Astrocyte of the cerebellum (primary cell): ENCODE results near the gene ZFAND3.

ENCODE experiments used
- DNase-seq: peaks from one replicate; pipeline ENCODE4 v3.0.0-alpha.2; 2011; ENCODE audit warnings: low read depth
- H3K4me3 ChIP-seq: 2 replicates; pipeline ENCODE4 v1.5.1; 2011; ENCODE audit warnings: mild to moderate bottlenecking, low read depth, low read length, moderate library complexity
- CTCF ChIP-seq: IDR thresholded peaks from 2 replicates; pipeline ENCODE4 v1.5.1; 2012; ENCODE audit warnings: low read length, low read depth, moderate library complexity, mild to moderate bottlenecking; ENCODE audit errors: missing control alignments
- in situ Hi-C: cut with HindIII; loops from 2 replicates; pipeline ENCODE4 v1.10.0; 2017; ENCODE audit warnings: low sequenced_read_pairs

The ZFAND3 gene

GRCh38 chr6:37819177-37819801 lies at the start of gene ZFAND3:
TSS of gene ZFAND3 (plus strand) at chr6:37819727. CDS start at chr6:37819946, 219 bp downstream.
- no peak for TF ChIP-seq CTCF
- H3K4me3 ChIP-seq = peak within 1 kb of the TSS; percentile 76
- DNase-seq = peak; percentile 91
- in situ Hi-C loops = no loop called here

- no peak for DNase-seq
- in situ Hi-C loops = no loop called here
- H3K4me3 ChIP-seq = no peak overlapping the region
- TF ChIP-seq CTCF = no peak
These were observed 45.4 kb upstream of the ZFAND3 start for GRCh38 chr6:37774028-37774680.

GRCh38 chr6:37776566-37776965 lies 43.0 kb upstream of the ZFAND3 start:
- no peak for DNase-seq
- TF ChIP-seq CTCF = no peak
- H3K4me3 ChIP-seq = no peak overlapping the region
- in situ Hi-C loops = no loop called here

- in situ Hi-C loops = no loop called here
- no peak for TF ChIP-seq CTCF
- no peak for DNase-seq
- H3K4me3 ChIP-seq = no peak overlapping the region
These were observed 42.2 kb upstream of the ZFAND3 start for GRCh38 chr6:37777272-37777834.

- DNase-seq = no peak
- no peak for TF ChIP-seq CTCF
- in situ Hi-C loops = no loop called here
- H3K4me3 ChIP-seq = no peak overlapping the region
These were observed 40.3 kb upstream of the ZFAND3 start for GRCh38 chr6:37779111-37779800.

GRCh38 chr6:37779902-37780628 lies 39.5 kb upstream of the ZFAND3 start:
- no peak for DNase-seq
- in situ Hi-C loops = no loop called here
- TF ChIP-seq CTCF = no peak
- H3K4me3 ChIP-seq = no peak overlapping the region
